Hepatocyte (in vitro differentiated cells): ENCODE measurements around the gene MANSC1. TPM values are rescaled to one million over a fixed set of nuclear protein-coding genes. Genes with fewer than 3 reads are reported as not detected.

Experiments
- DNase-seq: peaks from one replicate; pipeline ENCODE4 v3.0.0-alpha.2; 2016; ENCODE audit warnings: low spot score
- H2AFZ ChIP-seq: fragments of 200-600 bp; sonication (generic); 2 replicates; pipeline ENCODE4 v1.6.0; 2016; ENCODE audit warnings: antibody characterized with exemption, mild to moderate bottlenecking
- H3K27ac ChIP-seq: fragments of 200-600 bp; sonication (generic); 2 replicates; pipeline ENCODE4 v1.5.1; 2016; ENCODE audit warnings: mild to moderate bottlenecking
- H3K27me3 ChIP-seq: fragments of 200-600 bp; sonication (generic); 2 replicates; pipeline ENCODE4 v1.6.1; 2016
- H3K36me3 ChIP-seq: fragments of 200-600 bp; sonication (generic); replicated peaks from 2 replicates; pipeline ENCODE4 v1.5.1; 2016; ENCODE audit warnings: low read depth; ENCODE audit not compliant: insufficient read depth
- H3K4me1 ChIP-seq: fragments of 200-600 bp; sonication (generic); 2 replicates; pipeline ENCODE4 v1.5.1; 2016; ENCODE audit warnings: mild to moderate bottlenecking, moderate library complexity; ENCODE audit not compliant: insufficient read depth
- H3K4me2 ChIP-seq: fragments of 200-600 bp; sonication (generic); 2 replicates; pipeline ENCODE4 v1.6.0; 2016
- H3K4me3 ChIP-seq: fragments of 200-600 bp; sonication (generic); 2 replicates; pipeline ENCODE4 v1.5.1; 2016; ENCODE audit warnings: mild to moderate bottlenecking
- H3K79me2 ChIP-seq: fragments of 200-600 bp; sonication (generic); 2 replicates; pipeline ENCODE4 v1.6.0; 2017; ENCODE audit warnings: mild to moderate bottlenecking
- H3K9me2 ChIP-seq: fragments of 200-600 bp; sonication (generic); replicated peaks from 2 replicates; pipeline ENCODE4 v1.6.0; 2017; ENCODE audit warnings: mild to moderate bottlenecking; ENCODE audit not compliant: insufficient read depth
- H3K9me3 ChIP-seq: fragments of 200-600 bp; sonication (generic); 2 replicates; pipeline ENCODE4 v1.5.1; 2016; ENCODE audit warnings: low read depth, mild to moderate bottlenecking
- H4K20me1 ChIP-seq: fragments of 200-600 bp; sonication (generic); 2 replicates; pipeline ENCODE4 v1.6.0; 2016; ENCODE audit warnings: mild to moderate bottlenecking; ENCODE audit not compliant: insufficient read depth, poor library complexity, severe bottlenecking
- EZH2 ChIP-seq: fragments of 200-600 bp; sonication (generic); IDR thresholded peaks from 2 replicates; pipeline ENCODE4 v1.6.1; 2016; ENCODE audit warnings: antibody characterized with exemption, mild to moderate bottlenecking, borderline replicate concordance
- EZH2phosphoT487 ChIP-seq: fragments of 200-600 bp; sonication (generic); IDR thresholded peaks from one replicate; pipeline ENCODE4 v1.6.1; 2018; ENCODE audit warnings: antibody characterized with exemption, mild to moderate bottlenecking, low read depth, moderate library complexity; ENCODE audit not compliant: unreplicated experiment, severe bottlenecking
- WGBS: methylation state at CpG from one replicate; pipeline ENCODE4 v1.1.6; 2016; ENCODE audit warnings: low lambda C conversion rate; ENCODE audit errors: missing lambda C conversion rate; 5-methylcytosine and 5-hydroxymethylcytosine counted together
- polyA plus RNA-seq: library from polyadenylated mRNA; unstranded; fragments of >200 nt; fragmentation: Nextera tagmentation; extraction: Ambion mirVana; gene quantifications from 2 replicates; pipeline ENCODE4 v1.2.1, GENCODE V29; 2016
- total RNA-seq: library from RNA; depleted of rRNA; stranded (reverse); fragments of >200 nt; gene quantifications from 2 replicates; pipeline ENCODE4 v1.2.3, GENCODE V29; 2014
- TF ChIP-seq, protein P1 (sequence below): fragments of 200-600 bp; sonication (generic); IDR thresholded peaks from 2 replicates; pipeline ENCODE4 v1.5.1; 2016; ENCODE audit warnings: antibody characterized with exemption, mild to moderate bottlenecking; ENCODE audit not compliant: poor library complexity

Gene MANSC1
- total and polyA plus RNA-seq, 2 experiments from 2014 or later: 17.4 to 20.5 TPM

GRCh38 chr12:12334367-12335040, 15.5 kb downstream of the MANSC1 start:
- H3K4me1 ChIP-seq: peaks cover 16% of the 10 kb centered on the region
- H3K27me3 ChIP-seq: no peaks in the 10 kb centered on the region
- no peak for TF ChIP-seq EZH2phosphoT487
- no peak for TF ChIP-seq EZH2
- TF ChIP-seq, protein P1, sequence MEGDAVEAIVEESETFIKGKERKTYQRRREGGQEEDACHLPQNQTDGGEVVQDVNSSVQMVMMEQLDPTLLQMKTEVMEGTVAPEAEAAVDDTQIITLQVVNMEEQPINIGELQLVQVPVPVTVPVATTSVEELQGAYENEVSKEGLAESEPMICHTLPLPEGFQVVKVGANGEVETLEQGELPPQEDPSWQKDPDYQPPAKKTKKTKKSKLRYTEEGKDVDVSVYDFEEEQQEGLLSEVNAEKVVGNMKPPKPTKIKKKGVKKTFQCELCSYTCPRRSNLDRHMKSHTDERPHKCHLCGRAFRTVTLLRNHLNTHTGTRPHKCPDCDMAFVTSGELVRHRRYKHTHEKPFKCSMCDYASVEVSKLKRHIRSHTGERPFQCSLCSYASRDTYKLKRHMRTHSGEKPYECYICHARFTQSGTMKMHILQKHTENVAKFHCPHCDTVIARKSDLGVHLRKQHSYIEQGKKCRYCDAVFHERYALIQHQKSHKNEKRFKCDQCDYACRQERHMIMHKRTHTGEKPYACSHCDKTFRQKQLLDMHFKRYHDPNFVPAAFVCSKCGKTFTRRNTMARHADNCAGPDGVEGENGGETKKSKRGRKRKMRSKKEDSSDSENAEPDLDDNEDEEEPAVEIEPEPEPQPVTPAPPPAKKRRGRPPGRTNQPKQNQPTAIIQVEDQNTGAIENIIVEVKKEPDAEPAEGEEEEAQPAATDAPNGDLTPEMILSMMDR: peak; percentile 65
- no peak overlapping the region for H2AFZ ChIP-seq
- 39% methylated on average over 10 of the region's 10 CpGs for WGBS
- no peak overlapping the region for H3K4me2 ChIP-seq
- no peaks in the 10 kb centered on the region for H3K9me3 ChIP-seq
- H3K4me3 ChIP-seq: no peak overlapping the region
- H3K27ac ChIP-seq: no peak overlapping the region
- no peaks in the 10 kb centered on the region for H3K36me3 ChIP-seq
- H3K9me2 ChIP-seq: no peaks in the 10 kb centered on the region
- H3K79me2 ChIP-seq: no peaks in the 10 kb centered on the region
- peak; percentile 67 for DNase-seq
- H4K20me1 ChIP-seq: no peaks in the 10 kb centered on the region

GRCh38 chr12:12333407-12334366, 16.4 kb downstream of the MANSC1 start:
- no peaks in the 10 kb centered on the region for H3K27me3 ChIP-seq
- H3K4me3 ChIP-seq: no peak overlapping the region
- no peaks in the 10 kb centered on the region for H4K20me1 ChIP-seq
- peak overlapping the region; percentile 7 for H3K27ac ChIP-seq
- H3K36me3 ChIP-seq: no peaks in the 10 kb centered on the region
- no peak overlapping the region for H3K4me2 ChIP-seq
- H3K79me2 ChIP-seq: no peaks in the 10 kb centered on the region
- H3K9me3 ChIP-seq: no peaks in the 10 kb centered on the region
- 82% methylated on average over 12 of the region's 12 CpGs for WGBS
- peaks cover 16% of the 10 kb centered on the region for H3K4me1 ChIP-seq
- no peaks in the 10 kb centered on the region for H3K9me2 ChIP-seq
- H2AFZ ChIP-seq: no peak overlapping the region
- no peak for DNase-seq
- TF ChIP-seq, protein P1: no peak
- TF ChIP-seq EZH2phosphoT487: no peak
- TF ChIP-seq EZH2: no peak

DNA sequence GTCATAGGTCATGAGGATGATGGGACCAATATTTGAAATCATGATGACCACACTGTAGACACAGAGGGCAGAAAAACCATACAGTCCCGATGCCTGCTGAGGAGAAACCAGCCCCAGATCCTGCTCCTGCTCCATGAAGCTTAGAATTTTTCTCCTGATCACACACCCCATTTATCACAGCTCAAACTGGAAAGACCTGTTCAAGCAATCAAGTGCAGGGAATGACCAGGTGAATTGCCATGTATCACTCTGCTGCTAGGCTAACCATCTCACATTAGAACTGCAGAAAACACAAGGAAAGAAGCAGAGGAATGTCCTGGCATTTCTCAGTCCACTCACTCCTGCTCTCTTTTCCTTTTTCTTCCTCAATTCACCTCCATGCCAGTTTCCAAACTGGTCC, 18.1 kb downstream of the MANSC1 start:
- peak overlapping the region; percentile 74 for H3K27ac ChIP-seq
- 67% methylated on average over 1 of the region's 1 CpG for WGBS

More for the DNA sequence above, 18.1 kb downstream of the MANSC1 start:
- Histone ChIP-seq H3K36me3 (no peaks in the 10 kb centered on the region), H3K4me3 (no peak overlapping the region), H3K4me2 (peak overlapping the region; percentile 67), H2AFZ (peak overlapping the region; percentile 13), H3K4me1 (peaks cover 16% of the 10 kb centered on the region), H3K79me2 (no peaks in the 10 kb centered on the region), H3K27me3 (no peaks in the 10 kb centered on the region), H3K9me3 (no peaks in the 10 kb centered on the region), H4K20me1 (no peaks in the 10 kb centered on the region), H3K9me2 (no peaks in the 10 kb centered on the region)
- TF ChIP-seq EZH2 (no peak), EZH2phosphoT487 (no peak)
- TF ChIP-seq, protein P1: no peak
- DNase-seq: peak; percentile 50
